Measurements from ENCODE around the gene CSNK1G1.
"Not testable (repeated sequence)": the region's sequence is repeated elsewhere in the genome, so short reads cannot be mapped to it uniquely, and the experiment has no call there.

CSNK1G1 gene

GRCh38 chr15:64225804-64226203, 130.2 kb downstream of the CSNK1G1 start:
- no peak for TF ChIP-seq CTCF (conservative IDR thresholded peaks at IDR 0.05; ENCODE audit: low read depth)
- POLR2A ChIA-PET (ENCODE audit: low non-redundant PET) = no interaction called here
- DNase-seq (ENCODE audit: low spot score) = no peak
- H3K27ac ChIP-seq = no peak overlapping the region
- CTCF ChIA-PET = no interaction called here

GRCh38 chr15:64224511-64224910, 131.5 kb downstream of the CSNK1G1 start:
- POLR2A ChIA-PET (ENCODE audit: low non-redundant PET) = no interaction called here
- no peak for TF ChIP-seq CTCF (conservative IDR thresholded peaks at IDR 0.05; ENCODE audit: low read depth)
- CTCF ChIA-PET = no interaction called here
- no peak overlapping the region for H3K27ac ChIP-seq
- no peak for DNase-seq (ENCODE audit: low spot score)

GRCh38 chr15:64223882-64224281, 132.1 kb downstream of the CSNK1G1 start:
- CTCF ChIA-PET = no interaction called here
- H3K27ac ChIP-seq = no peak overlapping the region
- no peak for TF ChIP-seq CTCF (conservative IDR thresholded peaks at IDR 0.05; ENCODE audit: low read depth)
- DNase-seq (ENCODE audit: low spot score) = no peak
- POLR2A ChIA-PET (ENCODE audit: low non-redundant PET) = no interaction called here

GRCh38 chr15:64222573-64223366, 133.2 kb downstream of the CSNK1G1 start:
- TF ChIP-seq CTCF (conservative IDR thresholded peaks at IDR 0.05; ENCODE audit: low read depth) = no peak
- ChIA-PET POLR2A (ENCODE audit: low non-redundant PET) (no interaction called here), CTCF (interaction anchor here (0.5 to 0.7 kb wide), 2 partner anchors 12 to 130 kb away, joined by 3 read pairs; no protein-coding TSS in a partner anchor)
- no peak for DNase-seq (ENCODE audit: low spot score)
- H3K27ac ChIP-seq = no peak overlapping the region

- CTCF ChIA-PET; H3K27ac ChIP-seq; DNase-seq (ENCODE audit: low spot score); POLR2A ChIA-PET (ENCODE audit: low non-redundant PET): not testable (repeated sequence)
Measured at GRCh38 chr15:64221911-64222310, 134.1 kb downstream of the CSNK1G1 start.

- CTCF ChIA-PET = interaction anchor here (0.5 to 0.7 kb wide), 3 partner anchors 158 to 550 kb away, joined by 3 to 4 read pairs (median 3); no protein-coding TSS in a partner anchor
- POLR2A ChIA-PET (ENCODE audit: low non-redundant PET); DNase-seq (ENCODE audit: low spot score); H3K27ac ChIP-seq: not testable (repeated sequence)
Measured at GRCh38 chr15:64217429-64217750, 138.6 kb downstream of the CSNK1G1 start.

GRCh38 chr15:64216730-64217428, 139.1 kb downstream of the CSNK1G1 start:
- ChIA-PET CTCF (interaction anchor here (0.5 to 0.7 kb wide), 3 partner anchors 159 to 466 kb away, joined by 3 to 4 read pairs (median 3); no protein-coding TSS in a partner anchor), POLR2A (ENCODE audit: low non-redundant PET) (no interaction called here)
- TF ChIP-seq CTCF (conservative IDR thresholded peaks at IDR 0.05; ENCODE audit: low read depth) = no peak
- no peak for DNase-seq (ENCODE audit: low spot score)
- no peak overlapping the region for H3K27ac ChIP-seq
